Endothelial cell of umbilical vein (primary cell): Measurements from ENCODE around the gene PLXNA4. TPM values are rescaled to one million over a fixed set of nuclear protein-coding genes. Genes with fewer than 3 reads are reported as not detected.

Experiments
- BruUV-seq: library from RNA; stranded (reverse); fragments of 400-500 nt; replicated peaks from 2 replicates; lab custom pipeline; 2021; lab: Mats Ljungman, UMichigan
- CTCF ChIA-PET: fragments of 300-600, 350-600 bp; sonication (Branson Sonifier 250); formaldehyde crosslinking; loops from one replicate; lab custom pipeline; 2021; ENCODE audit warnings: antibody characterized with exemption, inconsistent platforms; lab: Charles Lee
- POLR2A ChIA-PET: fragments of 300-600, 350-600 bp; sonication (Branson Sonifier 250); formaldehyde crosslinking; loops from one replicate; lab custom pipeline; 2021; ENCODE audit warnings: antibody characterized with exemption, inconsistent platforms; lab: Charles Lee
- DNase-seq: peaks from one replicate; pipeline ENCODE4 v3.0.0-alpha.2; 2011; ENCODE audit warnings: low read depth, low spot score
- FAIRE-seq: peaks from 2 replicates; lab custom pipeline; 2011; peaks lifted over from hg19 to GRCh38; lab: Jason Lieb, UNC
- H2AFZ ChIP-seq: 2 replicates; pipeline ENCODE4 v1.6.0; 2012; ENCODE audit warnings: low read depth, low read length, control low read depth, inconsistent platforms
- H3K27ac ChIP-seq: 2 replicates; pipeline ENCODE4 v1.5.1; 2011; ENCODE audit warnings: low read depth, mild to moderate bottlenecking, control low read depth, low read length, moderate library complexity; ENCODE audit not compliant: insufficient read depth
- H3K27me3 ChIP-seq, 2 experiments: 2 replicates each; pipeline versions ENCODE4 v1.6.0 to v1.6.1; 2011; ENCODE audit warnings: low read length in 2 of 2, mixed read lengths in 1 of 2; ENCODE audit not compliant: control insufficient read depth in 2 of 2, insufficient read depth in 2 of 2
- H3K36me3 ChIP-seq, 2 experiments: 2 replicates in 1 of 2; 3 replicates in 1 of 2; pipeline ENCODE4 v1.5.1; 2011; ENCODE audit warnings: low read length in 2 of 2, mild to moderate bottlenecking in 1 of 2, moderate library complexity in 1 of 2; ENCODE audit not compliant: control insufficient read depth in 2 of 2, insufficient read depth in 2 of 2; ENCODE audit errors: extremely low read depth in 1 of 2
- H3K4me1 ChIP-seq: 3 replicates; pipeline ENCODE4 v1.5.1; 2011; ENCODE audit warnings: mild to moderate bottlenecking, low read length; ENCODE audit not compliant: control insufficient read depth, insufficient read depth; ENCODE audit errors: extremely low read depth
- H3K4me2 ChIP-seq: 2 replicates; pipeline ENCODE4 v1.6.1; 2011; ENCODE audit warnings: low read length, control low read depth, mixed read lengths; ENCODE audit not compliant: insufficient read depth
- H3K4me3 ChIP-seq, 3 experiments: fragments of 200-600 bp in 1 of 3; sonication (generic), shearing (Covaris generic) in 1 of 3; replicated peaks in 1 of 3; 2 replicates each; pipeline ENCODE4 v1.5.1; 2011 to 2016; ENCODE audit warnings: control low read depth in 3 of 3, low read length in 3 of 3, mild to moderate bottlenecking in 2 of 3, inconsistent platforms in 1 of 3, low read depth in 1 of 3, moderate library complexity in 1 of 3; ENCODE audit not compliant: insufficient read depth in 1 of 3
- H3K79me2 ChIP-seq: 2 replicates; pipeline ENCODE4 v1.6.0; 2012; ENCODE audit warnings: low read length, inconsistent platforms; ENCODE audit not compliant: control insufficient read depth, insufficient read depth
- H3K9ac ChIP-seq: replicated peaks from 2 replicates; pipeline ENCODE3; 2011; ENCODE audit warnings: low read length, control low read depth; ENCODE audit not compliant: insufficient read depth; ENCODE audit errors: extremely low read depth
- H3K9me1 ChIP-seq: replicated peaks from 3 replicates; pipeline ENCODE4 v1.6.0; 2011; ENCODE audit warnings: mild to moderate bottlenecking, low read length; ENCODE audit not compliant: control insufficient read depth, insufficient read depth; ENCODE audit errors: extremely low read depth
- H3K9me3 ChIP-seq: replicated peaks from 2 replicates; pipeline ENCODE4 v1.5.1; 2012; ENCODE audit warnings: low read length, inconsistent platforms; ENCODE audit not compliant: control insufficient read depth, insufficient read depth
- H4K20me1 ChIP-seq: replicated peaks from 2 replicates; pipeline ENCODE3; 2011; ENCODE audit warnings: mild to moderate bottlenecking, low read length; ENCODE audit not compliant: control insufficient read depth, insufficient read depth; ENCODE audit errors: extremely low read depth
- CTCF ChIP-seq, 2 donors: IDR thresholded peaks; 1 replicate in 1 of 2; 2 replicates in 1 of 2; pipeline ENCODE4 v1.5.1; 2011; ENCODE audit warnings: low read length in 2 of 2, mild to moderate bottlenecking in 2 of 2, moderate library complexity in 2 of 2, control low read depth in 1 of 2, inconsistent platforms in 1 of 2, low read depth in 1 of 2; ENCODE audit not compliant: insufficient read depth in 1 of 2; ENCODE audit errors: extremely low read depth in 1 of 2
- FOS ChIP-seq: IDR thresholded peaks from 2 replicates; pipeline ENCODE4 v1.6.1; 2011; ENCODE audit warnings: mild to moderate bottlenecking, low read length, moderate library complexity, borderline replicate concordance; ENCODE audit not compliant: insufficient read depth
- GATA2 ChIP-seq: IDR thresholded peaks from 2 replicates; pipeline ENCODE4 v1.7.0; 2011; ENCODE audit warnings: low read depth, mild to moderate bottlenecking, moderate library complexity, mixed read lengths, low read length; ENCODE audit not compliant: insufficient read length, insufficient read depth
- JUN ChIP-seq: IDR thresholded peaks from 2 replicates; pipeline ENCODE4 v1.6.1; 2011; ENCODE audit warnings: borderline replicate concordance, low read depth; ENCODE audit not compliant: insufficient read length, insufficient read depth
- MYC ChIP-seq: IDR thresholded peaks from one replicate; pipeline ENCODE4 v1.6.1; 2011; ENCODE audit warnings: mild to moderate bottlenecking, low read depth, low read length
- POLR2A ChIP-seq: IDR thresholded peaks from 2 replicates; pipeline ENCODE4 v1.6.1; 2012; ENCODE audit warnings: low read depth, mild to moderate bottlenecking, control low read depth, low read length
- dilution Hi-C: fragments of 300-500 bp; cut with MboI; formaldehyde crosslinking; loops from one replicate; pipeline ENCODE4 v1.15.0; 2019; ENCODE audit warnings: low sequenced_read_pairs; ENCODE audit not compliant: extremely low pct_ligation_motif_present
- intact Hi-C: fragments of 100-400 bp; cut with micrococcal nuclease; formaldehyde crosslinking; loops from one replicate; pipeline ENCODE4 v1.10.0; 2022
- polyA plus RNA-seq, 4 experiments: library from polyadenylated mRNA; depleted of rRNA in 3 of 4; stranded (reverse) in 3 of 4; unstranded in 1 of 4; fragments of >200 nt; gene quantifications; 2 replicates each; pipeline versions ENCODE4 v1.2.1 to v1.2.3, GENCODE V29; 2011 to 2012; ENCODE audit warnings: missing spikeins in 1 of 4
- total RNA-seq: library from RNA; stranded (reverse); gene quantifications from 2 replicates; pipeline ENCODE4 v1.2.3, GENCODE V29; 2021

The PLXNA4 gene
- total and polyA plus RNA-seq, 2 donors (not counting 3 experiments of a cell fraction or from before 2014, with no cell fraction given) = 12.1 to 20.4 TPM

DNA sequence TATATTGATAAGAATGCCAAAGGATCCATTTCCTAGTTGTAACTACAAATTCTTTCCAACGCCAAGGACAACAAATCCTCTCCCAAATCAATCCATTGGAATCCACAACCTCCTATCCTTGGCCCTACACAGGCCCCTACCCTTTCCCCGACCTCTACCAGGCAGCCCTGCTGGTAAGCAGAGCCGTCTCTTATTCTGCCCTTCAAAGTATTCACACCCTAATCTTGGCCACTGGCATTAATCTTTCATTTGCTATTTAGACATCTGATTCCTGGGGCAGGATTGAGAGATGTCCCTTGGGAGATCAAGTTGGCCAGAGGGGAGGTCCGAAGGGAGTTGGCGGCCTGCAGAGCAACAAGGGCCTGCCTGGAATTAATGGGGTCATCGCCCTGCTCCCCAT, 161.4 kb downstream of the PLXNA4 start:
- CTCF ChIA-PET = interaction anchor here (1.0 to 1.2 kb wide), 2 partner anchors 49 to 86 kb away, joined by 3 read pairs; no protein-coding TSS in a partner anchor
- no peak for FAIRE-seq

More for the DNA sequence above, 161.4 kb downstream of the PLXNA4 start:
- Histone ChIP-seq H3K9me1 (no peaks in the 10 kb centered on the region), H3K4me2 (no peak overlapping the region), H3K36me3 (no peaks in the 10 kb centered on the region), H3K4me1 (peaks cover 46% of the 10 kb centered on the region), H3K27me3 (no peaks in the 10 kb centered on the region), H3K4me3 (no peak overlapping the region), H4K20me1 (no peaks in the 10 kb centered on the region), H3K9ac (no peak overlapping the region), H3K27ac (no peak overlapping the region), H3K9me3 (no peaks in the 10 kb centered on the region), H3K79me2 (no peaks in the 10 kb centered on the region), H2AFZ (no peak overlapping the region)
- no TSS peak for BruUV-seq
- intact Hi-C loops (no loop called here), dilution Hi-C loops (no loop called here)
- no peak for TF ChIP-seq FOS
- no peak for TF ChIP-seq GATA2
- TF ChIP-seq JUN = no peak
- no peak for TF ChIP-seq MYC
- no peak for TF ChIP-seq CTCF (IDR thresholded peaks at IDR 0.05; ENCODE audit: extremely low read depth in 1 of 2, insufficient read depth in 1 of 2, low read depth in 1 of 2, low read length in 2 of 2)
- TF ChIP-seq POLR2A = no peak
- POLR2A ChIA-PET = no interaction called here
- DNase-seq = no peak
